ENCODE data around the gene MGAT5B.

The MGAT5B gene

DNA sequence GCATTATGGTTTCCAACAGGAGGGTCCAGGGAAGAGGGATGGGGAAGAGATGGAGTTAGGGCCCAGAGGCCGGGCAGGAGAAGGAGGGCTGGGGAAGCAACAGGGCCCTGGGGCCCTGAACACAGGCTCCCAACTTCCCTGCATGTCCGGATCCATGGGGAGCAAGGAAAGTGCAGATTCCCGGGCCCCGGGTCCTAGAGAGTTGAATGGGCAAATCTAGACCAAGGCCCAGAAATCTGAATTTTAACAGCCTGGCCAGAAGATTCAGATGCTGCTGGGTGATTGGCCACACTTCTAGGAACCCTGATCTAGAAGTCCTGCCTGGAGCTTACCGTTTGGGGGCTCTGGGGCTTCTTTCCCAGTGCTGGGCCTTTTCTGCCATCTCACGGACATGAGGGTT is 13.2 kb downstream of the MGAT5B start:
- no peak for DNase-seq

GRCh38 chr17:76881966-76882365 is 13.8 kb downstream of the MGAT5B start:
- no peak for DNase-seq

DNA sequence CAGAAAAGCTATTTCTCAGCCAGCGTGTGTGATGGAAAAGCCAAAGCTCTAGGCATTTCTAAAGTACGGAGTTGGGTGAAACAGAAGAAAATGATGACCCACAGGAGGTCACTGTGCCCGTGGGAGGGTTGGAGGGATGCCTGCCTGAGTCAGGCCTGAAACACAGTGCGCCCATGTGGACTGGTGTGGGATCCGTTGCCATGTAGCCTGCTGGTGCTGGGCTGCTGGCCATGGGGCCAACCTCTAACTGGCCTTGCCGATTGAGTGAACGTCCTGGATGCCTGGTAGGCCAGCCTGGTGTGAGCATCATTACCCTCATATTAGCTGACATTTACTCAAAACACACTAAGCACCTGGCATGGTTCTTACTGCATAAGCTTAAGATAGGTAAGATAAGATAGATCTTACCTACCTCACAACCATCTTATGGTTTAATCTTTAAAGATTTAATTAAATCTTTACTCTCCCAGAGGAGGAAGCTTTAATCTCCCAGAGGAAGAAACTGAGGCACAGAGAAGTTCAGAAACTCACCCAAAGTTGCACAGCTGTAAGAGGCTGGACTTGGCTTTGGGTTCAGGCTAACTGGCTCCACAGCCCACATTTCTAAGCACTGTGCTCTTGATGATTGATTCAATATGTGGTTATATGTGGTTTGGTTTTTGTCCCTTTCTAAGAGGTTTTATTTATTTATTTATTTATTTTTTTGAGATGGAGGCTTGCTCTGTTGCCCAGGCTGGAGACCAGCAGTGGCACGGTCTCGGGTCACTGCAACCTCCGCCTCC is 15.7 kb downstream of the MGAT5B start:
- no peak for DNase-seq

- no peak for DNase-seq
Observed at GRCh38 chr17:76884995-76885893, 17.0 kb downstream of the MGAT5B start.

DNA sequence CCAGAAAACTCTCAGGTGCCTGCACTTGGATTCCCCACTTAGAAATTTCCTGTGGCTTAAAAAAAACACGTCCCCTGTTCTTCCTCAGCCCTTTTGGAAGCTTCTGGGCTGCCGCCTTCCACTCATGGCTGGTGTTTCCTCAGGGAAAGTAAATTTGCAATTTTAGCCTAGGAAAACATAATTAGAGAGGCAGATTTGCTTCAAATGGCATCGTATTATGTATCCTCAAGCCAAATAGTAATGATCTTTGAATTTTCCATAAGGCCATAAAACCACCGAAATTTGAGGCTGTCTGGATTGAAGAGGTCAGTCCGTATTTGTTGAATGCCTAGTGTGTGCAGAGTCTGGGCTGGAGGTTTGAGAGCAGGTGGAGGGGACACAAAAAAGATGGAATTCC is 17.7 kb downstream of the MGAT5B start:
- DNase-seq: no peak

DNA sequence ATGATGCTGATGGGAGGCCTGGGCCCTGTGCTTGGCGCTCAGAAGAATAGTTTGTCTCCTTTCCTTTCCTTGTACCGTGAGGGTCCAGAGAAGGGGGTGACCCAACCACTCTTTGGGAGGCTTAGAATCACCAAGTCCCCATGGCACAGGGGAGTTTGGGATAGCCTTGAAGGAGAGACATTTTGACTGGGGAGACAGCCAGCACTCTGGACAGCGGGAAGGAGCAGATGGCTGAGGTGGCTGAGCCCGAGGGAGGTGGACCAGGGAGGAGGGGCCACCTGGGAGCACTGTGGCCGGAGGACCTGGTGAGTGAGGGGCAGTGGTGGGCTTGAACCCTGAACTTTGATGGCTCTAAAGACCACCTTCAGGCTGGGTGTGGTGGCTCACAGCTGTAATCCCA is 18.2 kb downstream of the MGAT5B start:
- DNase-seq: no peak

DNA sequence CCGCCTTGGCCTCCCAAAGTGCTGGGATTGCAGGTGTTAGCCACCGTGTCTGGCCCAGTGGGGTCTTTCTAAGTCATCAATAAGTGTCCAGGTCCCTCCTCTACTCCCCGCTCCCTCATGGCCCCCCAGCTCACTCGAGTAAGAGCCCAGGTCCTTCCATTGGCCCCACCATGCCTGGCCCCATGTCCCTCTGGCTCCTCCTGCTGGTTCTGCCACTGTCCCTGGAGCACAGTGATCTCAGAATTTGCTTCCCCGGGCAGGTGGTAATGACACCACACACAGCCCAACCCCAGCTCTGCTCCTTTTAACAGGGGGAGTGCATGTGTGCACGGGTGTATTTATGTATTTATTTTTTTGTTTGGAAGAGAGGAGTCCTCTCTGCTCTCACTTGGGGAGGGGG is 19.6 kb downstream of the MGAT5B start:
- DNase-seq: no peak

DNA sequence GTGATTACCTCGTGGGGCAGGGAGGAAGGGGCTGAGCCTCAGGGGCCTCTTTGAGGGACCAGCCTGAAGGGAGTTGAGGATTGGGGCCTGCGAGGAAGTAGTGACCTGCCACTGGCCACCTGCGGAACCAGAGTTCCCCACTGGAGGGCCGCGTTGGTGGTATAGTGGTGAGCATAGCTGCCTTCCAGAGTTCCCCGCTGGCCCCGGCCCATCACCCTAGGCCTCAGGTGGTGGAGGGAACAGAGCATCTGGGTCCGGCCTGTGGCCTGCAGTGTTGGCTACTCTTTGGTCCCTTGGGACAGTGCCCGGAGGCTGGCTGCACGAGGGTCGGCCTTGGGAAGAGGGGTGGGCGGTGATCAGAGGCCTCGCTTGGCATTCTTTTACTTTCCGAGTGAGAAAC is 20.5 kb downstream of the MGAT5B start:
- DNase-seq: no peak

GRCh38 chr17:76889323-76889722 is 21.1 kb downstream of the MGAT5B start:
- no peak for DNase-seq

DNA sequence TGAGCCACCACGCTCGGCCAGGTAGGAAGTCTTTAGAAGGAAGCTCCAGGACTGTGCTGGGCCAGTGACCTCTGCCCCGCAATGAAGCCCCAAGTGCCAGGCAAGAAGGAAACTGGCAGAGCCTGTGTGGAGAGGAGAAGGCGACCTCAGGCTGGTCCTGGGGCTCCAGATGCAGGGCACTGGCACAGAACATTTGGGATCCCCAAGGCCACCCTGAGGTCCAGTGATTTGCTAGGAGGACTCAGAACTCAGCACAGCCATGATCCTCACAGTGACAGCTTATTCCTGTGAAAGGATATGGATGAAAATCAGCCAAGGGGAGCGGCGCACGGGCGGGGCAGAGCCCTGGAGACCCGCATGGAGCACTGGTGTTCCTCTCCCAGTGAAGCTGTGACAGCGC is 24.1 kb downstream of the MGAT5B start:
- DNase-seq: no peak

DNA sequence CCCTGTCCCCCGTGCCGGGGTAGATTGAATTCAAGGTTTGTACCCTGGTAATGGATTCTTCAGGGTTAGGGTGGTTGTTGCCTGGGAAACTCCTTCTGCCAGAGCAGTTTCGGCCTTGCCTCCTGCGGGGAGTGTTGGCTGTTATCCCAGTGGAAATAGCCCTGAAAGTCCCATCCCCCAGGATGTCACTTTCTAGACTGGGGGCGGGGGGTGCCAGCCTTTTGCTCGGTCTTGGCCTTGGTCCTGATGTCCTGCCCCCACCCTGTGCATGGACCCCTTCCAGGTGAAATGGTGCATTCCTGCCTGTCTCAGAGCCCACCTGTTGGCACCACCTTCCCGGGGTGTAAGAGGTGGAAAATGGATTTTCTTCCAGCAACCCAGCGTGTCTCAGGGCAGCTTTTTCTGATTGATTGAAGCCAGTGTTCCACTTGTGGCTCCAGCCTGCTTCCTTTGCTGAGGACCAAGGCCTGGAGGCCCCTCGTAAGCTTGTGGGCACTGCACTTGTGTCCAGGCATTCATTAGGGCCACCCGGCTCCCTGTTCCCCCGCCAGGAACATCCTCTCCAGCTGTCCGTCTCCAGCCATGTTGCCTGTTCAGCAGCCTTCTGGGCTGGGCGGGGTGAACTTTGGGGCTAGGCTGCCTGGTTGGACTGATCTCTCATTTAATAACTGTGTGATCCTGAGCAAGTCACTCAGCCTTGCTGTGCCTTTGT is 25.6 kb downstream of the MGAT5B start:
- DNase-seq: no peak

DNA sequence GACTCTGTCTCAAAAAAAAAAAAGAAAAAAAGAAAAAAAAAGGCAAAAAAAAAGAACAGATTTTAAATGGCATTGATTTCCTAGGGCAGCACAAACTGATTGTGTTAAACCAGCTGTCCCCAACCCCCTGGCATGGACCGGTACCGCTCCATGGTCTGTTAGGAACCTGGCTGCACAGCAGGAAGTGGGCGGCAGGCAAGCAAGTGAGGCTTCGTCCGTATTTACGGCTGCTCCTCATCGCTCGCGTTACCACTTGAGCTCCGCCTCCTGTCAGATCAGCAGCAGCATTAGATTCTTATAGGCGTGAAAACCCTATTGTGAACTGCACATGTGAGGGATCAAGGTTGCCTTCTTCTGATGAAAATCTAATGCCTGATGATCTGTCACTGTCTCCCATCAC is 26.6 kb downstream of the MGAT5B start:
- no peak for DNase-seq

- no peak for DNase-seq
Observed at GRCh38 chr17:76897023-76897422, 28.8 kb downstream of the MGAT5B start.

DNA sequence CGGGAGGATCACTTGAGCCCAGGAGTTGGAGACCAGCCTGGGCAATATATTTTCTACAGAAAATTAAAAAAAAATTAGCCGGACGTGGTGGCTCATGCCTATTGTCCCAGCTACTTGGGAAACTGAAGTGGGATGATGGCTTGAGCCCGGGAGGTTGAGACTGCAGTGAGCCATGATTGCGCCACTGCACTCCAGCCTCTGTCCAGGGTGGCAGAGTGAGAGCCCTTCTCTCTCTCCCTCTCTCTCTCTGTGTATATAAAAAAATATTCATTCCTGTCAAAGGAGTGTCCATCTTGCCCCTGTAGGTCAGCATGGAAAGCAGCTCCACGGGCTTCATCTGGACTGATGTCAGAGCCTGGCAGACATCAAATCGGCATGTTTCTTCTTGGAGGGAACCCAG is 31.2 kb downstream of the MGAT5B start:
- DNase-seq: no peak

DNA sequence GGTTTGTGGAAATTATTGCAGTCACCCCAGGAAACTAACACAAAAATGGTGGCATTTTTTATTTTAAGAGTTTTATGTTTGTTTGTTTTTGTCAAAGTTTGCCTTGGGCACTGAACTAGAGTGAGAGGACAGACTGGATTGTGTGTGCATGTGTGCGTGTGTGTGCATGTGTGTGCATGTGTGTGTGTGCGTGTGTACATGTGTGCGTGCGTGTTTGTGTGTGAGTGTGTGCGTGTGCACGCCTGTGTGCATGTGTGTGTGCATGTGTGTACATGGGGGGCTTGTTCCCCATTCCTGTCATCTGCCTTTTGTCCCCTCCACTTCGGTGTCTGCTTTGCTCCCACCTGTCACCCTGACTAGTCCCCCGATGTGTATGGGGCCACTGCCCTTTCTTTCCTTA is 32.5 kb downstream of the MGAT5B start:
- DNase-seq: no peak

GRCh38 chr17:76901542-76902197 is 33.5 kb downstream of the MGAT5B start:
- DNase-seq: no peak

GRCh38 chr17:76902476-76902875 is 34.3 kb downstream of the MGAT5B start:
- no peak for DNase-seq

DNA sequence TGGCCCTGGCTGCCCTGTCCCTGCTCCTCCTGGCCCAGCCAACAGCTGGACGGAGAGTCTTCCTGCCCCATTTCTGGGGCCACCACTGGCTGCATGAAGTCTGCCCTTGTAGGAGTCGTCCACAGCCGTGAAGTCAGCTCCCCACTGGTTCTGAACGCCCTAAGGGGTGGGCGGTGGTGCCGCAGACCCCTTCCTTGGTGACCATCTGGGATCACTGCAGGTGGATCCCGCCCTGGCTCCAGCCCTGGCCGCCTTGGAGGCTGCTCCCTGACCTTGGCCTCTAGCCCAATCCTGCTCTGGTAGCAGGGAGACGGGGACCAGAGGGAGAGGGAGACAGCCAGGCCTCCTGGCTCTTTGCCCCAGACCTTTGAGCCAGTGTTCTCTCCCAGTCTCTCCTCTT is 35.4 kb downstream of the MGAT5B start:
- no peak for DNase-seq

DNA sequence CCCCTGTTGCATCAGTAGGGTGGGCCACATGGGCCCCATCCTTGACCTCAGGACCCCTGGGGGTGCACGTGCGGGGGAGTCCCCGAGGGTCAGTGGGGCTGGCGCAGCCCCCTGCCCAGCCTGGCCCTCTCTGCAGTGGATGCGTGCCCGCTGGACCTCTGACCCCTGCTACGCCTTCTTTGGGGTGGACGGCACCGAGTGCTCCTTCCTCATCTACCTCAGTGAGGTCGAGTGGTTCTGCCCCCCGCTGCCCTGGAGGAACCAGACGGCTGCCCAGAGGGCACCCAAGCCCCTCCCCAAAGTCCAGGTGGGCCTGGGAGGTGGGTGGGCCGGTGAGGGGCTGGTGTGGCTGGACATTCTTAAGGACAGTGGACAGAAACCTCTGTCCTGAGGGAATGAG is 35.9 kb downstream of the MGAT5B start:
- no peak for DNase-seq

DNA sequence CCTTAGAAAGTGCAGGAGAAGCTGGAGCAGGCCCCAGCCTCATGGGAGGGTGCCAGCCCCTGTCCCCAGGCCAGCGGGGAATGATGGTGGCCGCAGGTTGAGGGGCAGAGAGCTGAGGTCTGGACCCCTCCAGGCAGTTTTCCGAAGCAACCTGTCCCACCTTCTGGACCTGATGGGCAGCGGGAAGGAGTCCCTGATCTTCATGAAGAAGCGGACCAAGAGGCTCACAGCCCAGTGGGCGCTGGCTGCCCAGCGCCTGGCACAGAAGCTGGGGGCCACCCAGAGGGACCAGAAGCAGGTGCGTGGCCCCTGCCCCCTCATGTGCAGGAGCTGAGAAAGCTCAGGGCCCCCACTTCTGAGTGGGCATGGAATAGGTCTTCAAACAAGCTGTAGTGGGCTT is 36.8 kb downstream of the MGAT5B start:
- no peak for DNase-seq

- no peak for DNase-seq
Observed at GRCh38 chr17:76905836-76906235, 37.6 kb downstream of the MGAT5B start.

DNA sequence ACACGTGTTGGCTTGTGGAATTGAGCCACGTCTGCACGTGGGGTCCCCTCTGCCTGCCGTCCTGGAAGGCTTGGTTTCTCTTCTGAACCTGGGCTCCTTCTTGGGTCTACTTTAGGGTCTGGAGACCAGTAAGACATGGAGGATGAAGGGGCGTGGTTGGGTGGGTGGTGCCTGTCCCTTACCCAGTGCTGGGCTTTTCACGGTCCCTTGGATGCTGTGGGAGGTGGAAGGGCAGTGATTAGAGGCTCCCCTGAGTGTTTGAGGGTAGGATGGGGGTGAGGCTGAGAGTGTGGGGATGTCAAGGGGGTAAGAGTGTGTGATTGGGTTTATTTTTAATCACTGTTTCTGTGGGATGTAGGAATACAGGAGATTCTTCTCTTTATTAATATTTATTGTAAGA is 38.3 kb downstream of the MGAT5B start:
- DNase-seq: no peak

DNA sequence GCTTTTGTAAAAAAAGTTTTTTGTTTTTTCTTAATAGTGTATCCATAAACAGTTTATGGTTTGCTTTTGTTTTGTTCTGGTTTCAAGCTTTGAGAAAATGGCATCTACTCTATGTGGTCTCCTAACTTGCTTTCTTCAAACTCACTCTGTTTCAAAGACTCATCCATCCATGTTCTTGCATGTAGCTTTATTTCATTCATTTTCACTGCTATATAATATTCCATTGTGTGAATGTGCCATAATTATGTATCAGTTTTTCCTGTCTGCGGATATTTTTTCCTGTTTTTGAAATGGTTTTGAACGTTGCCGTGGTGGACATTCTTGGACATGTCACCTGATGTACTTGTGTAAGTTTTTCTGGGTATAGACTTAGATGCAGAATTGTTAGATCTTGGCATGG is 39.1 kb downstream of the MGAT5B start:
- no peak for DNase-seq

Data from NCI-H524 treated with DMSO at 0.1 percent for 48 hours (cell line).